K562 (cell line): ENCODE results near the gene WDR49.

Experiments
- CCAR2 ChIP-seq: fragments of 200-400 bp; formaldehyde crosslinking; IDR thresholded peaks from 2 replicates; pipeline ENCODE4 v1.6.1; 2017; ENCODE audit warnings: mild to moderate bottlenecking, low read depth, low read length
- CREM ChIP-seq: IDR thresholded peaks from 2 replicates; pipeline ENCODE4 v1.6.1; 2014; ENCODE audit warnings: antibody characterized with exemption, low read depth
- ILF3 ChIP-seq: fragments of 450-650 bp; IDR thresholded peaks from 2 replicates; pipeline ENCODE4 v1.6.1; 2018; ENCODE audit warnings: antibody characterized with exemption, mild to moderate bottlenecking, moderate library complexity, borderline replicate concordance
- PHF8 ChIP-seq: fragments of 200-600 bp; sonication (generic); IDR thresholded peaks from 2 replicates; pipeline ENCODE4 v1.6.1; 2012; ENCODE audit warnings: mixed run types, mild to moderate bottlenecking, inconsistent platforms, low read length, moderate library complexity, borderline replicate concordance
- POLR2AphosphoS2 ChIP-seq: IDR thresholded peaks from 2 replicates; pipeline ENCODE4 v1.6.1; 2012; ENCODE audit warnings: low read length, improper control_type of control experiment
- POLR2AphosphoS5 ChIP-seq: IDR thresholded peaks from 2 replicates; pipeline ENCODE4 v1.6.1; 2011; ENCODE audit warnings: mild to moderate bottlenecking, low read depth, low read length, moderate library complexity; ENCODE audit not compliant: control insufficient read depth, insufficient read depth
- PTRF ChIP-seq: fragments of 450-650 bp; IDR thresholded peaks from 2 replicates; pipeline ENCODE4 v1.6.1; 2016; ENCODE audit warnings: mild to moderate bottlenecking, missing genetic modification characterization, missing compliant biosample characterization
- ZC3H11A ChIP-seq: IDR thresholded peaks from 2 replicates; pipeline ENCODE4 v1.6.1; 2012; ENCODE audit warnings: low read depth, low read length, improper control_type of control experiment
- TF ChIP-seq, protein P1 (sequence below): sonication (generic); formaldehyde crosslinking; IDR thresholded peaks from 2 replicates; pipeline ENCODE4 v1.9.0; 2022; ENCODE audit warnings: mild to moderate bottlenecking, missing genetic modification reagents
- TF ChIP-seq, protein P2 (sequence below): fragments of 250-450 bp; sonication (Bioruptor Pico); IDR thresholded peaks from 2 replicates; pipeline ENCODE4 v1.5.0; 2020; ENCODE audit warnings: mild to moderate bottlenecking
- TF ChIP-seq, protein P3 (sequence below), 3 experiments: IDR thresholded peaks in 2 of 3; conservative IDR thresholded peaks in 1 of 3; 2 replicates each; pipeline ENCODE4 v1.5.1; 2011 to 2012; ENCODE audit warnings: low read length in 3 of 3, mild to moderate bottlenecking in 3 of 3, control low read depth in 2 of 3, improper control_type of control experiment in 1 of 3, inconsistent platforms in 1 of 3, low read depth in 1 of 3, mixed read lengths in 1 of 3, moderate library complexity in 1 of 3; ENCODE audit not compliant: insufficient read depth in 2 of 3

DNA sequence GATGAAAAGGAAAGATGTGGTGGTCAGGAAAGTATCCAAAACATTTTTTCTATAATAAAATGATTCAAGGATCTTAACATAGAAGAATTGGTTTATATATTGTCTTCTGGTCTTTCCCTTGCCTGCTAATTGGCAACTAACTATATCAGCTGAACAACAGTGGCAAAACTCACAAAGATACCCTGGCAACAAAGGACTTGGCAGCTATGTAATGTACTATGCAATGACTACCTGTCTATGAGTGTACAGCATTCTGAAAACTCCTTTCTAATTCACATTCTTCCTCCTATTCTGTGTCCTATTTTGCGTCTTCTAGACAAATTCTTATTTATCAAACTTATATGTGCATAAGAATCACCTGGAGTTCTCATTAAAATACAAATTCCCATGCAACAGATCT is 164.2 kb downstream of the WDR49 start:
- TF ChIP-seq POLR2AphosphoS5 (no peak), PTRF (tag) (no peak), PHF8 (no peak), ILF3 (no peak), CREM (no peak), ZC3H11A (no peak), POLR2AphosphoS2 (no peak), CCAR2 (no peak)
- TF ChIP-seq, protein P1, sequence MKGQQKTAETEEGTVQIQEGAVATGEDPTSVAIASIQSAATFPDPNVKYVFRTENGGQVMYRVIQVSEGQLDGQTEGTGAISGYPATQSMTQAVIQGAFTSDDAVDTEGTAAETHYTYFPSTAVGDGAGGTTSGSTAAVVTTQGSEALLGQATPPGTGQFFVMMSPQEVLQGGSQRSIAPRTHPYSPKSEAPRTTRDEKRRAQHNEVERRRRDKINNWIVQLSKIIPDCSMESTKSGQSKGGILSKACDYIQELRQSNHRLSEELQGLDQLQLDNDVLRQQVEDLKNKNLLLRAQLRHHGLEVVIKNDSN (CRISPR knock-in tag): no peak
- TF ChIP-seq, protein P2, sequence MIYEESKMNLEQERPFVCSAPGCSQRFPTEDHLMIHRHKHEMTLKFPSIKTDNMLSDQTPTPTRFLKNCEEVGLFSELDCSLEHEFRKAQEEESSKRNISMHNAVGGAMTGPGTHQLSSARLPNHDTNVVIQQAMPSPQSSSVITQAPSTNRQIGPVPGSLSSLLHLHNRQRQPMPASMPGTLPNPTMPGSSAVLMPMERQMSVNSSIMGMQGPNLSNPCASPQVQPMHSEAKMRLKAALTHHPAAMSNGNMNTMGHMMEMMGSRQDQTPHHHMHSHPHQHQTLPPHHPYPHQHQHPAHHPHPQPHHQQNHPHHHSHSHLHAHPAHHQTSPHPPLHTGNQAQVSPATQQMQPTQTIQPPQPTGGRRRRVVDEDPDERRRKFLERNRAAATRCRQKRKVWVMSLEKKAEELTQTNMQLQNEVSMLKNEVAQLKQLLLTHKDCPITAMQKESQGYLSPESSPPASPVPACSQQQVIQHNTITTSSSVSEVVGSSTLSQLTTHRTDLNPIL (CRISPR knock-in tag): no peak
- TF ChIP-seq, protein P3, sequence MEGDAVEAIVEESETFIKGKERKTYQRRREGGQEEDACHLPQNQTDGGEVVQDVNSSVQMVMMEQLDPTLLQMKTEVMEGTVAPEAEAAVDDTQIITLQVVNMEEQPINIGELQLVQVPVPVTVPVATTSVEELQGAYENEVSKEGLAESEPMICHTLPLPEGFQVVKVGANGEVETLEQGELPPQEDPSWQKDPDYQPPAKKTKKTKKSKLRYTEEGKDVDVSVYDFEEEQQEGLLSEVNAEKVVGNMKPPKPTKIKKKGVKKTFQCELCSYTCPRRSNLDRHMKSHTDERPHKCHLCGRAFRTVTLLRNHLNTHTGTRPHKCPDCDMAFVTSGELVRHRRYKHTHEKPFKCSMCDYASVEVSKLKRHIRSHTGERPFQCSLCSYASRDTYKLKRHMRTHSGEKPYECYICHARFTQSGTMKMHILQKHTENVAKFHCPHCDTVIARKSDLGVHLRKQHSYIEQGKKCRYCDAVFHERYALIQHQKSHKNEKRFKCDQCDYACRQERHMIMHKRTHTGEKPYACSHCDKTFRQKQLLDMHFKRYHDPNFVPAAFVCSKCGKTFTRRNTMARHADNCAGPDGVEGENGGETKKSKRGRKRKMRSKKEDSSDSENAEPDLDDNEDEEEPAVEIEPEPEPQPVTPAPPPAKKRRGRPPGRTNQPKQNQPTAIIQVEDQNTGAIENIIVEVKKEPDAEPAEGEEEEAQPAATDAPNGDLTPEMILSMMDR (IDR thresholded peaks at IDR 0.05 in 2 of 3, conservative IDR thresholded peaks at IDR 0.05 in 1 of 3; ENCODE audit: insufficient read depth in 2 of 3, low read depth in 1 of 3, low read length in 3 of 3): no peak
